ENCODE measurements around the gene ICE1.
"Not testable (repeated sequence)": the region's sequence is repeated elsewhere in the genome, so short reads cannot be mapped to it uniquely, and the experiment has no call there.

The ICE1 gene

DNA sequence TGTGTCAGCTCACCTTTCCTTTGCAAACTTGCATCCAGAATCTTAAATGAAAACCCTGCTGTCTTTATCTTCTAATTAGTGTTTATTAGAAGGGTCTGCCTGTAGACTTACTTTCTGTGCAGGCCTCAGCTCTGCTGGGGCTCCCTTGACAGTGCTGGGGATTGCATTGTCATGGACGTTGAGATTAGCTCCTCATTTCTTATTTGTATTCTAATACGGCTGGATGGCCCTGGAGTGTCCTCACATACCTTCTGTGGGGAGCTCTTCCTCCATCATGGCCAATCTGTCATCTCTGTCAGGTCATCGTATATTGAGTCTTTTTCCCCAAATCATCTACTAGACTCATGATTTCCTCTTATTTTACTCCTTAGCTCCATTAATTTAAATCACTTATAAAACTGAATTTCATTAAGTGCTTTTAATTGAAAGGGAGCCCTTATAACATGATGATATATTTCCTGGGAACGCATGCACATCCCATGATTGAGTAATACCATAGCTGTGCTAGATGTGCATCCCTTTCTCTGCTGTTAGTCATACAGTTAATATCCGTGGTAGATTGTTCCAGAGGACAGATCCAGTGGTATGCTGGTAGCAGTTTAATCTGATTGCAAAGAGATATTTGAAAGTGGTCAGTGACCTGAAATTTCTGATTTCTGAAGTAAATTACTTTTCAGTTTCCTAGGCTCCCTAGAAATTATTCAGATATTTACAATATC is 61.6 kb downstream of the ICE1 start:
- TF ChIP-seq, protein P1, sequence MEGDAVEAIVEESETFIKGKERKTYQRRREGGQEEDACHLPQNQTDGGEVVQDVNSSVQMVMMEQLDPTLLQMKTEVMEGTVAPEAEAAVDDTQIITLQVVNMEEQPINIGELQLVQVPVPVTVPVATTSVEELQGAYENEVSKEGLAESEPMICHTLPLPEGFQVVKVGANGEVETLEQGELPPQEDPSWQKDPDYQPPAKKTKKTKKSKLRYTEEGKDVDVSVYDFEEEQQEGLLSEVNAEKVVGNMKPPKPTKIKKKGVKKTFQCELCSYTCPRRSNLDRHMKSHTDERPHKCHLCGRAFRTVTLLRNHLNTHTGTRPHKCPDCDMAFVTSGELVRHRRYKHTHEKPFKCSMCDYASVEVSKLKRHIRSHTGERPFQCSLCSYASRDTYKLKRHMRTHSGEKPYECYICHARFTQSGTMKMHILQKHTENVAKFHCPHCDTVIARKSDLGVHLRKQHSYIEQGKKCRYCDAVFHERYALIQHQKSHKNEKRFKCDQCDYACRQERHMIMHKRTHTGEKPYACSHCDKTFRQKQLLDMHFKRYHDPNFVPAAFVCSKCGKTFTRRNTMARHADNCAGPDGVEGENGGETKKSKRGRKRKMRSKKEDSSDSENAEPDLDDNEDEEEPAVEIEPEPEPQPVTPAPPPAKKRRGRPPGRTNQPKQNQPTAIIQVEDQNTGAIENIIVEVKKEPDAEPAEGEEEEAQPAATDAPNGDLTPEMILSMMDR (IDR thresholded peaks at IDR 0.05; ENCODE audit: low read depth, low read length), result no peak
- Histone ChIP-seq H3K27me3 (ENCODE audit: insufficient read depth, low read depth, severe bottlenecking) (no peaks in the 10 kb centered on the region), H3K36me3 (no peaks in the 10 kb centered on the region; the same call in 1 of the 2 replicates), H3K27ac (no peak overlapping the region), H3K9me3 (ENCODE audit: severe bottlenecking) (no peaks in the 10 kb centered on the region), H3K4me3 (ENCODE audit: low read depth, low read length) (no peak overlapping the region)
- no peak for DNase-seq

DNA sequence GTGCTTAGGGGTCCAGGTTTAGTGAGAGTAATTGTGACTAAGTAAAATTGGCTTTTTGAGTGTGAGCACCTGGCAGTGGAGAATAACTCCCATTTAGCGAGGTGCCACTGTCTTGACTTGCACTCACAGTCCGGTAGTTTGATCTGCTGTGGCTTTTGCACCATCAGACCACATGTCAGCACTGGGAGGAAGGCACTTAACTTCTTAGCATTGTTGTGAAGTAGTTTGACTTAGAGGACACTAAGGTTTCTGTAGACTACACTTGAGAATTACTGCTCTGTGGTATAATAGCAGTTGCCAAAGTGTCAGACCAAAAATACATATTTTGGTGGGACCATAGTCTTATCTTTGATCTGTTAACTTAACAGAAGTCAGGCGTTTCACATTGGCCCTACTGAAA is 63.6 kb downstream of the ICE1 start:
- DNase-seq, result no peak
- Histone ChIP-seq H3K27ac (no peak overlapping the region), H3K27me3 (ENCODE audit: insufficient read depth, low read depth, severe bottlenecking) (no peaks in the 10 kb centered on the region), H3K9me3 (ENCODE audit: severe bottlenecking) (no peaks in the 10 kb centered on the region), H3K4me3 (ENCODE audit: low read depth, low read length) (no peak overlapping the region), H3K36me3 (peaks cover 3% of the 10 kb centered on the region)
- TF ChIP-seq, protein P1 (IDR thresholded peaks at IDR 0.05; ENCODE audit: low read depth, low read length), result no peak

DNA sequence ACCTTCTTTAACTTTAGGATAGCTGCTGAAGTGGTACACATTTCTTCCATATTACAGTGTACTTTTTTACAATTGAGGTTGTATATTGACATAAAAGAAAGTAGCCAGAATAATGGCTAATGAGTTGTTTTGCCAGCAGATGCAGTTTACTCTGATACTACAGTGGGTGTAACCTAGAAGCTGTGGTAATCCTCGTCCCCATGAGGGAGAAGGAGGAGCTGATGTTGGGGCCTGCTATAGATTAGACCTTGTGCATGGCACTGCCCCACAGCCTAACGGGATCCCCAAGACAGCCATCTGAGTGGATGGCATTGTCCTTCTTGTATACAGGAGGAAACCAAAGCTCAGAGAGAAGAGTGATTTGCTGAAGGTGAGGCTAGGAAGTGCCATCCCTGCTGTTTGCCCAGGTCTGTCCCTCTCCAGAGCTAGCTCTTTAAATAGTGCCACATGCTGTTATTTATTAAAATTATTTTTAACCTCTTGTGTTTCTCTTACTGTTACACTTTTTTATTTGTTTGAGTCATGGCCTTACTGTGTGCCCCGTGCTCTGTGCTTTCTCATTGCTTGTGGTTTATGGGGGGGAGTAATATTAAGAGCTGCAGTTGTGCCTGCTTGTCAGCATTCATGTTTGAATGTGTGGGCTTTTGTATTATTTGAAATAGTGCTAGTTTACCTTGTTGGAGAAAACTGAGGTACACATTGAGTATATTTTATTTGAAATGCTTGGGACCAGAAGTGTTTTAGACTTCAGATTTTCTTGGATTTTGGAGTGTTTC is 65.3 kb downstream of the ICE1 start:
- H3K36me3 ChIP-seq, result peaks cover 3% of the 10 kb centered on the region
- DNase-seq, result no peak
- H3K27ac ChIP-seq, result no peak overlapping the region
- H3K27me3 ChIP-seq (ENCODE audit: insufficient read depth, low read depth, severe bottlenecking), result no peaks in the 10 kb centered on the region
- no peak overlapping the region for H3K4me3 ChIP-seq (ENCODE audit: low read depth, low read length)
- no peaks in the 10 kb centered on the region for H3K9me3 ChIP-seq (ENCODE audit: severe bottlenecking)
- TF ChIP-seq, protein P1 (IDR thresholded peaks at IDR 0.05; ENCODE audit: low read depth, low read length), result no peak

DNA sequence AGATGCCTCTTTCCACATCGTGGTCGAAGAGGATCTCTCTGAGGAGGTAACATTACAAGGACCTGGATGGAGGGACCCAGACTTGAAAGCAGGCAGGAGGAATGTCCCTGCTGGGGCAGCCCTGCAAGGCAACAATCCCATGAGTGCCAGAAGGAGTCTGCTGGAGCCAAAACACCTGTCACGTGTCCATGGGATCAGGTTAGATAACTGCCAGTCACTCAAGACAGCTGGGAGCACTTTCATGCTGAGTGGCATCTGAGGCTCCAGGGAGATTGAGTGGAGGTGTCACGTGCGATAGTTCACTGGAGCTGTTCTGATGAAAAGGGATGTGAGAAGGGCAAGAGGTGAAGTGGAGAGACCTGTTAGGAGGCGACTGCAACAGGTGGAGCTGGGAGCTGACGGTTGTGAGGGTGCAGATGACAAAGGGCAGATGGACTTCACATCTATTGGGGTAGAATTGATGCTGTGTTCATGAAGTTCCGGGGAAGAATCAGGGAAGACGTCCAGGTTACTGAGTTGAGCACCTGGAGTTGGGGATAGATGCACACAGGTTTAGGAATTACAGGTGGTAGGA is 68.4 kb downstream of the ICE1 start:
- TF ChIP-seq, protein P1 (IDR thresholded peaks at IDR 0.05; ENCODE audit: low read depth, low read length), result no peak
- Histone ChIP-seq H3K9me3 (ENCODE audit: severe bottlenecking) (no peaks in the 10 kb centered on the region), H3K27me3 (ENCODE audit: insufficient read depth, low read depth, severe bottlenecking) (no peaks in the 10 kb centered on the region), H3K36me3 (peaks cover 3% of the 10 kb centered on the region), H3K27ac (no peak overlapping the region), H3K4me3 (ENCODE audit: low read depth, low read length) (no peak overlapping the region)
- peak; percentile 33 for DNase-seq

DNA sequence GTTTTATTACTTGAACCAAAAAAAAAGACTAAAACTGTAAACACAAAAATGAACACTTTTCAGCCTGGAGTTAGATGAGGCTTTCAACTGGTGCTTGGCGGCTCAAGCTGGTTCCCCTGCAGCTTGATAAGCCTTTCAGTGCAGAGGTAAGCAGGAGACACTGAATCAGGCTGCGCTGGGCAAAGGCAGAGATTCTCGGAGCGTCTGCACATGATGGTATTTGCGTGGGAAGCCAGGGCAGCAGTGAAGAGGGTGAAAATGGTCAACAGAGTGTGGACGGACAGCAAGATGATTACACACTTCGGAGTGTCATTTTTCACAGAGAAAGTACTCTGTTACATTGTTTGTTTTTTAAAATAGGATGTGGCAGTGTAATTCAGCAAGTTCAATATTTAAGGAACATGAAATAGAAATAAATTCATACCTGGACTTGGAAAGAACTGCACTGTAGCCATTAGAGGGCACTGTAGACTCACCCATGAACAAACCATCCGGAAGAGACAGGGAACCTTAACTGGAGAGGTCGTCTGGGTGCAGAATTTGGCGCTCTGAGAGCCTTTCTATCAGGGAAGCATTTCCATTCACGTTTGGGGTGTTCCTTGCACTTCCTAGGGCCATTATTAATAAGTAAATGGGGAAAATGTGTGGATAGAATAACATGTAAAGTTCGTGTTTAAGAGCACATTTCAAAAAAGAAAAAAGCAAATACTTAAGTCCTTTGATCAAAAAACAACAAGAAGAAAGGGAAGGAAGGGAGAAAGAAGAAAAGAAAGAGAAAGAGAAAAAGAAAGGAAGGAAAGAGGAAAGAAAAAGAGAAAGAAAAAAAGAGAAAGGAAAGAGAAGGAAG is 69.8 kb downstream of the ICE1 start:
- TF ChIP-seq, protein P1 (IDR thresholded peaks at IDR 0.05; ENCODE audit: low read depth, low read length), result peak; percentile 81
- Histone ChIP-seq H3K36me3 (peaks cover 3% of the 10 kb centered on the region; the same call in 1 of the 2 replicates), H3K27me3 (ENCODE audit: insufficient read depth, low read depth, severe bottlenecking) (no peaks in the 10 kb centered on the region), H3K27ac (no peak overlapping the region), H3K4me3 (ENCODE audit: low read depth, low read length) (no peak overlapping the region), H3K9me3 (ENCODE audit: severe bottlenecking) (no peaks in the 10 kb centered on the region)
- peak; percentile 62 for DNase-seq

DNA sequence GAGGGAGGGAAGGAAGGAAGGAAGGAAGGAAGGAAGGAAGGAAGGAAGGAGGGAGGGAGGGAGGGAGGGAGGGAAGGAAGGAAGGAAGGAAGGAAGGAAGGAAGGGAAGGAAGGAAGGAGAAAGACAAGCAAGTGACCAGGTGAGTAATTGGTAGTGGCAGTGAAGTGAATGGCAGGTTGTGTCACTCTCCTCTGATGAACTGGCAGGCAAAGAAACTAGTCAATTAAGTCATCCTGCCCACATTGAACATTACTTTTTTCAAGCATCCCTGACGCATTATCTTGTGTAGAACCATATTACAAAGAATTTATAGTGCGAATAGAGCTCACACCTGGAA is 70.4 kb downstream of the ICE1 start:
- not testable (repeated sequence) for H3K4me3 ChIP-seq (ENCODE audit: low read depth, low read length); H3K27me3 ChIP-seq (ENCODE audit: insufficient read depth, low read depth, severe bottlenecking); H3K36me3 ChIP-seq; H3K27ac ChIP-seq; H3K9me3 ChIP-seq (ENCODE audit: severe bottlenecking); DNase-seq

Data from WERI-Rb-1 (cell line).